Caco-2 (cell line): Measurements from ENCODE around the gene PDE5A. TPM values are rescaled to one million over a fixed set of nuclear protein-coding genes. Genes with fewer than 3 reads are reported as not detected.

ENCODE experiments used
- BruUV-seq: library from RNA; stranded (reverse); fragments of 400-500 nt; replicated peaks from 2 replicates; lab custom pipeline; 2021; lab: Mats Ljungman, UMichigan
- CTCF ChIA-PET: fragments of 300-600 bp; sonication (Branson Sonifier 250); formaldehyde crosslinking; loops from one replicate; lab custom pipeline; 2022; ENCODE audit warnings: antibody characterized with exemption; lab: Charles Lee
- POLR2A ChIA-PET: fragments of 300-600 bp; sonication (Branson Sonifier 250); formaldehyde crosslinking; loops from one replicate; lab custom pipeline; 2022; ENCODE audit warnings: antibody characterized with exemption; lab: Charles Lee
- DNase-seq, 2 experiments: peaks; one replicate each; pipeline versions ENCODE4 v3.0.0 to v3.0.0-alpha.2; 2020 to 2022
- H3K27me3 ChIP-seq: replicated peaks from 2 replicates; pipeline ENCODE4 v1.6.0; 2011; ENCODE audit warnings: low read length; ENCODE audit not compliant: control insufficient read depth, insufficient read depth
- H3K36me3 ChIP-seq: 2 replicates; pipeline ENCODE4 v1.5.1; 2011; ENCODE audit warnings: low read length; ENCODE audit not compliant: control insufficient read depth, insufficient read depth
- H3K4me1 ChIP-seq: fragments of 250-450 bp; sonication (Bioruptor Pico); 2 replicates; pipeline ENCODE4 v1.5.1; 2020; ENCODE audit warnings: mild to moderate bottlenecking
- H3K4me3 ChIP-seq: 2 replicates; pipeline ENCODE4 v1.5.1; 2011; ENCODE audit warnings: low read depth, mild to moderate bottlenecking, control low read depth, low read length
- H3K9me3 ChIP-seq: fragments of 250-450 bp; sonication (Bioruptor Pico); 2 replicates; pipeline ENCODE4 v1.5.1; 2020; ENCODE audit warnings: mild to moderate bottlenecking, moderate library complexity
- H3K27ac Mint-ChIP-seq: one replicate; pipeline ENCODE4 v1.8.0; 2022; ENCODE audit warnings: mixed read lengths; ENCODE audit not compliant: unreplicated experiment
- H3K27me3 Mint-ChIP-seq: one replicate; pipeline ENCODE4 v1.8.0; 2022; ENCODE audit warnings: mixed read lengths; ENCODE audit not compliant: insufficient read depth, unreplicated experiment
- H3K36me3 Mint-ChIP-seq: one replicate; pipeline ENCODE4 v1.8.0; 2022; ENCODE audit warnings: mild to moderate bottlenecking, mixed read lengths; ENCODE audit not compliant: insufficient read depth, unreplicated experiment
- H3K4me1 Mint-ChIP-seq: one replicate; pipeline ENCODE4 v1.8.0; 2022; ENCODE audit warnings: low read depth, mixed read lengths; ENCODE audit not compliant: unreplicated experiment
- H3K4me3 Mint-ChIP-seq: one replicate; pipeline ENCODE4 v1.8.0; 2022; ENCODE audit warnings: mild to moderate bottlenecking, moderate library complexity, mixed read lengths; ENCODE audit not compliant: unreplicated experiment
- H3K9me3 Mint-ChIP-seq: one replicate; pipeline ENCODE4 v1.8.0; 2022; ENCODE audit warnings: mixed read lengths; ENCODE audit not compliant: unreplicated experiment
- CTCF ChIP-seq, 2 experiments: fragments of 200-600 bp in 1 of 2; IDR thresholded peaks; 1 replicate in 1 of 2; 2 replicates in 1 of 2; pipeline versions ENCODE4 v1.5.1 to v1.8.0; 2011 to 2022; ENCODE audit warnings: antibody characterized with exemption in 1 of 2, control low read depth in 1 of 2, inconsistent platforms in 1 of 2, low read depth in 1 of 2, low read length in 1 of 2, mild to moderate bottlenecking in 1 of 2, moderate library complexity in 1 of 2; ENCODE audit not compliant: insufficient read depth in 1 of 2, severe bottlenecking in 1 of 2, unreplicated experiment in 1 of 2
- intact Hi-C: fragments of 100-400 bp; cut with micrococcal nuclease; formaldehyde crosslinking; loops from one replicate; pipeline ENCODE4 v1.10.0; 2022; ENCODE audit not compliant: unreplicated experiment
- total RNA-seq: library from RNA; stranded (reverse); gene quantifications from 2 replicates; pipeline ENCODE4 v1.2.3, GENCODE V29; 2022

The PDE5A gene
- total RNA-seq, 1 experiment from 2014 or later, result 7.9 TPM

GRCh38 chr4:119661231-119661630 is 32.6 kb upstream of the PDE5A start:
- no peak overlapping the region for H3K27ac Mint-ChIP-seq
- TF ChIP-seq CTCF (IDR thresholded peaks at IDR 0.05; ENCODE audit: insufficient read depth in 1 of 2, low read depth in 1 of 2, low read length in 1 of 2, severe bottlenecking in 1 of 2, unreplicated experiment in 1 of 2), result no peak

DNA sequence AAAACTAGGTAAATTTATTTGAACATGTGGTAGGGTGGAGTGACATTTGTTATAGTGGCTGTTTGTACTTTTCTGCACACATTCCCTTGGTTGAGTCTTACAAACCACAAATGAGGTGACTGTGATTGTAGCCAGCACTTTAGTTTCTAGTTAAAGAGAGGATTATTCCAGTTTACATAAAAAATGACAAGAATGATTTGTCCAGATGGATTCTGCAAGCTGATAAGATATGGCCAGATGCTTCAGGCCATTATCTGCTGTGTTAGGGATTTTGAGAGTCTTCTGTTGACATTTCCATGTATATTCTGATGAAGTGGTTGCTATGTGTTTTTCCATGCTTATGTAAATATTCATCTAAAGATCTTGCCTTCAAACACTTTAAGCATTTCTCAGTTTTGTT is 31.0 kb upstream of the PDE5A start:
- intact Hi-C loops, result loop anchor here (1.0 kb wide), 2 partner anchors 11 to 31 kb away; partner anchors contain the start of gene PDE5A
- DNase-seq, result peak; percentile 43 to 56

More at GRCh38 chr4:119661231-119661630, 32.6 kb upstream of the PDE5A start:
- no peaks in the 10 kb centered on the region for H3K27me3 ChIP-seq
- Mint-ChIP-seq H3K9me3 (no peaks in the 10 kb centered on the region), H3K4me1 (peaks cover 9% of the 10 kb centered on the region), H3K27me3 (no peaks in the 10 kb centered on the region), H3K36me3 (no peaks in the 10 kb centered on the region), H3K4me3 (no peak overlapping the region)
- BruUV-seq, result no TSS peak
- H3K4me1 ChIP-seq, result peaks cover 46% of the 10 kb centered on the region
- no peak for DNase-seq
- no peak overlapping the region for H3K4me3 ChIP-seq
- intact Hi-C loops, result no loop called here
- ChIA-PET POLR2A (no interaction called here), CTCF (no interaction called here)
- 0 out of 2 replicates have a peak, but pooled peaks cover 3% of the 10 kb centered on the region for H3K9me3 ChIP-seq
- no peaks in the 10 kb centered on the region for H3K36me3 ChIP-seq

DNA sequence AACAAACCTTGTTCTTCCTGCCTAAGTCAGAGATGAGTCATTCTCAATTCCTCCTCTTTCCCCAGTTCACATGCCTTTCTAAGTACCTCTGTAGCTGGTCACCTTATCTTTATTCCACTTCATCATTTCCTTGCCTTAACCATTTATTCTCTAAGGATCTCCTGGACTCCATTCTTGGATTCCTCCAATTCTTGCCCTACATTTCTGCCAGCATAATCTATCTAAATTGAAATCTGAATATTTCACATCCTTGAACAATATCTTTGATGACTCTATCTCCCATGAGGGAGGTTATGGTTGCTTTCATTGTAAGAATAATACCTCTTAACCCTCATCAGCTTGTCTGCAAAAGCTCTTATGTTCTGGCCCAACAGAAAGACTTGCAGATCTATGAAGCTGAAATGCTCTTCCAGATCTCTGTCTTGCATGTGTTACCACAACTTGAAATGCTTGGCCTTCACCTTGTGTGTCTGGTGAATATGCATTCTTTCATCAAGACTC is 28.6 kb upstream of the PDE5A start:
- Histone ChIP-seq H3K36me3 (no peaks in the 10 kb centered on the region), H3K4me1 (peaks cover 31% of the 10 kb centered on the region), H3K27me3 (no peaks in the 10 kb centered on the region), H3K9me3 (0 out of 2 replicates have a peak, but pooled peaks cover 3% of the 10 kb centered on the region), H3K4me3 (no peak overlapping the region)
- intact Hi-C loops, result no loop called here
- no peak for DNase-seq
- no peaks in the 10 kb centered on the region for H3K27me3 Mint-ChIP-seq
- ChIA-PET POLR2A (no interaction called here), CTCF (no interaction called here)
- no peak overlapping the region for H3K4me3 Mint-ChIP-seq
- no peaks in the 10 kb centered on the region for H3K9me3 Mint-ChIP-seq
- no peaks in the 10 kb centered on the region for H3K36me3 Mint-ChIP-seq
- peaks cover 8% of the 10 kb centered on the region for H3K4me1 Mint-ChIP-seq
- no TSS peak for BruUV-seq
- no peak for TF ChIP-seq CTCF (IDR thresholded peaks at IDR 0.05; ENCODE audit: insufficient read depth in 1 of 2, low read depth in 1 of 2, low read length in 1 of 2, severe bottlenecking in 1 of 2, unreplicated experiment in 1 of 2)
- no peak overlapping the region for H3K27ac Mint-ChIP-seq

More for the DNA sequence above, 31.0 kb upstream of the PDE5A start:
- ChIA-PET CTCF (interaction anchor here (1.8 kb wide), 1 partner anchor 31 kb away, joined by 7 read pairs; the partner anchor contains the start of gene PDE5A), POLR2A (no interaction called here)
- no TSS peak for BruUV-seq
- peak overlapping the region; percentile 34 for H3K27ac Mint-ChIP-seq
- Histone ChIP-seq H3K27me3 (no peaks in the 10 kb centered on the region), H3K4me1 (peaks cover 44% of the 10 kb centered on the region), H3K4me3 (no peak overlapping the region), H3K36me3 (no peaks in the 10 kb centered on the region), H3K9me3 (0 out of 2 replicates have a peak, but pooled peaks cover 3% of the 10 kb centered on the region)
- H3K9me3 Mint-ChIP-seq, result no peaks in the 10 kb centered on the region
- no peaks in the 10 kb centered on the region for H3K36me3 Mint-ChIP-seq
- H3K27me3 Mint-ChIP-seq, result no peaks in the 10 kb centered on the region
- no peak overlapping the region for H3K4me3 Mint-ChIP-seq
- no peak for TF ChIP-seq CTCF (IDR thresholded peaks at IDR 0.05; ENCODE audit: insufficient read depth in 1 of 2, low read depth in 1 of 2, low read length in 1 of 2, severe bottlenecking in 1 of 2, unreplicated experiment in 1 of 2)
- peaks cover 8% of the 10 kb centered on the region for H3K4me1 Mint-ChIP-seq
